HTR-8/SVneo (cell line): ENCODE results near the gene NRXN3.
"Not testable (repeated sequence)": the region's sequence is repeated elsewhere in the genome, so short reads cannot be mapped to it uniquely, and the experiment has no call there.

Experiments
- DNase-seq: peaks from one replicate; pipeline ENCODE4 v3.0.0; 2011; ENCODE audit warnings: low spot score, mixed read lengths; ENCODE audit not compliant: insufficient read length
- FAIRE-seq: peaks from 2 replicates; lab custom pipeline; 2011; peaks lifted over from hg19 to GRCh38; lab: Jason Lieb, UNC

Gene NRXN3

GRCh38 chr14:78383060-78383459 lies 212.9 kb downstream of the NRXN3 start:
- no peak for FAIRE-seq
- no peak for DNase-seq

- DNase-seq (no peak), FAIRE-seq (no peak)
Measured at GRCh38 chr14:78398216-78398615, 228.0 kb downstream of the NRXN3 start.

- DNase-seq: no peak
- FAIRE-seq: no peak
Measured at GRCh38 chr14:78399316-78399889, 229.2 kb downstream of the NRXN3 start.

GRCh38 chr14:78401866-78402265 lies 231.7 kb downstream of the NRXN3 start:
- DNase-seq (no peak), FAIRE-seq (no peak)

- DNase-seq (no peak), FAIRE-seq (no peak)
Measured at GRCh38 chr14:78403278-78403815, 233.2 kb downstream of the NRXN3 start.

GRCh38 chr14:78405079-78405856 lies 235.1 kb downstream of the NRXN3 start:
- DNase-seq: no peak
- no peak for FAIRE-seq

- DNase-seq (no peak), FAIRE-seq (no peak)
Measured at GRCh38 chr14:78412475-78412874, 242.3 kb downstream of the NRXN3 start.

- DNase-seq (no peak), FAIRE-seq (no peak)
Measured at GRCh38 chr14:78414172-78414571, 244.0 kb downstream of the NRXN3 start.

- FAIRE-seq (no peak), DNase-seq (no peak)
Measured at GRCh38 chr14:78417532-78417931, 247.4 kb downstream of the NRXN3 start.

- DNase-seq (no peak), FAIRE-seq (no peak)
Measured at GRCh38 chr14:78424311-78424710, 254.1 kb downstream of the NRXN3 start.

GRCh38 chr14:78425330-78425729 lies 255.2 kb downstream of the NRXN3 start:
- FAIRE-seq (no peak), DNase-seq (no peak)

GRCh38 chr14:78425782-78426181 lies 255.6 kb downstream of the NRXN3 start:
- DNase-seq: no peak
- FAIRE-seq: no peak

GRCh38 chr14:78432046-78432445 lies 261.9 kb downstream of the NRXN3 start:
- DNase-seq (no peak), FAIRE-seq (no peak)

- DNase-seq, FAIRE-seq: not testable (repeated sequence)
Measured at GRCh38 chr14:78437448-78437847, 267.3 kb downstream of the NRXN3 start.

- FAIRE-seq: no peak
- DNase-seq: no peak
Measured at GRCh38 chr14:78440356-78440894, 270.3 kb downstream of the NRXN3 start.

- DNase-seq: no peak
- no peak for FAIRE-seq
Measured at GRCh38 chr14:78443834-78444233, 273.7 kb downstream of the NRXN3 start.

GRCh38 chr14:78445275-78445674 lies 275.1 kb downstream of the NRXN3 start:
- DNase-seq: no peak
- FAIRE-seq: no peak

- FAIRE-seq (no peak), DNase-seq (no peak)
Measured at GRCh38 chr14:78446807-78447206, 276.6 kb downstream of the NRXN3 start.

- FAIRE-seq (no peak), DNase-seq (peak; percentile 22)
Measured at GRCh38 chr14:78448164-78449094, 278.3 kb downstream of the NRXN3 start.

GRCh38 chr14:78450669-78451318 lies 280.6 kb downstream of the NRXN3 start:
- DNase-seq (no peak), FAIRE-seq (no peak)
